GM19351 (cell line): Measurements from ENCODE around the gene LRCH2.
"Not testable (repeated sequence)": the region's sequence is repeated elsewhere in the genome, so short reads cannot be mapped to it uniquely, and the experiment has no call there.

Experiments
- ATAC-seq: cut with Tn5 transposase; IDR thresholded peaks from one replicate; pipeline ENCODE4 v1.9.1; 2021; ENCODE audit warnings: mild to moderate bottlenecking, moderate library complexity; ENCODE audit not compliant: unreplicated experiment

The LRCH2 gene

GRCh38 chrX:115233497-115234455 lies at the start of gene LRCH2:
LRCH2 (minus strand) TSS chrX:115234096; CDS start chrX:115234041, 55 bp downstream.
- no peak for ATAC-seq

- no peak for ATAC-seq
Measured at GRCh38 chrX:115269051-115269683, 35.3 kb upstream of the LRCH2 start.

GRCh38 chrX:115268421-115268820 lies 34.5 kb upstream of the LRCH2 start:
- peak; percentile 83 for ATAC-seq

- ATAC-seq = no peak
Measured at GRCh38 chrX:115266300-115266699, 32.4 kb upstream of the LRCH2 start.

GRCh38 chrX:115264009-115264408 lies 30.1 kb upstream of the LRCH2 start:
- ATAC-seq = no peak

GRCh38 chrX:115261148-115261547 lies 27.3 kb upstream of the LRCH2 start:
- ATAC-seq = no peak

GRCh38 chrX:115260330-115260729 lies 26.4 kb upstream of the LRCH2 start:
- peak; percentile 50 for ATAC-seq

- ATAC-seq = no peak
Measured at GRCh38 chrX:115259238-115259875, 25.5 kb upstream of the LRCH2 start.

- ATAC-seq = no peak
Measured at GRCh38 chrX:115257711-115258110, 23.8 kb upstream of the LRCH2 start.

GRCh38 chrX:115255003-115255402 lies 21.1 kb upstream of the LRCH2 start:
- ATAC-seq = no peak

- peak; percentile 88 for ATAC-seq
Measured at GRCh38 chrX:115251458-115252233, 17.8 kb upstream of the LRCH2 start.

GRCh38 chrX:115237056-115237455 lies 3.2 kb upstream of the LRCH2 start:
- no peak for ATAC-seq

- no peak for ATAC-seq
Measured at GRCh38 chrX:115236560-115236959, 2.7 kb upstream of the LRCH2 start.

- ATAC-seq = no peak
Measured at GRCh38 chrX:115234461-115234860, 565 bp upstream of the LRCH2 start.

- ATAC-seq = no peak
Measured at GRCh38 chrX:115232933-115233496, 881 bp downstream of the LRCH2 start.

- no peak for ATAC-seq
Measured at GRCh38 chrX:115229337-115230003, 4.4 kb downstream of the LRCH2 start.

GRCh38 chrX:115226929-115227328 lies 7.0 kb downstream of the LRCH2 start:
- peak; percentile 96 for ATAC-seq

GRCh38 chrX:115217346-115217745 lies 16.6 kb downstream of the LRCH2 start:
- not testable (repeated sequence) for ATAC-seq

- no peak for ATAC-seq
Measured at GRCh38 chrX:115214605-115215004, 19.3 kb downstream of the LRCH2 start.

- no peak for ATAC-seq
Measured at GRCh38 chrX:115214151-115214550, 19.7 kb downstream of the LRCH2 start.
